H9 (cell line): ENCODE measurements around the gene RXFP1. TPM values are rescaled to one million over a fixed set of nuclear protein-coding genes. Genes with fewer than 3 reads are reported as not detected.

Experiments used
- DNase-seq: peaks from one replicate; pipeline ENCODE4 v3.0.0-alpha.2; 2017
- H2AFZ ChIP-seq: one replicate; pipeline ENCODE4 v1.6.1; 2013; ENCODE audit warnings: mild to moderate bottlenecking, low read length, control low read depth, moderate library complexity
- H2AK5ac ChIP-seq: 2 replicates; pipeline ENCODE4 v1.6.1; 2013; ENCODE audit warnings: low read length, control low read depth, mixed read lengths; ENCODE audit not compliant: insufficient read length
- H2BK120ac ChIP-seq: one replicate; pipeline ENCODE4 v1.6.1; 2013; ENCODE audit warnings: low read depth, mild to moderate bottlenecking, low read length, control low read depth, inconsistent platforms; ENCODE audit not compliant: poor library complexity, severe bottlenecking
- H2BK12ac ChIP-seq: 2 replicates; pipeline ENCODE4 v1.6.1; 2013; ENCODE audit warnings: low read length, control low read depth, mixed read lengths, low read depth; ENCODE audit not compliant: insufficient read length
- H2BK15ac ChIP-seq: 2 replicates; pipeline ENCODE4 v1.6.1; 2013; ENCODE audit warnings: low read depth, low read length, control low read depth
- H2BK20ac ChIP-seq: one replicate; pipeline ENCODE4 v1.6.1; 2013; ENCODE audit warnings: low read depth, mild to moderate bottlenecking, low read length, control low read depth, inconsistent platforms; ENCODE audit not compliant: poor library complexity, severe bottlenecking
- H2BK5ac ChIP-seq: 2 replicates; pipeline ENCODE4 v1.6.1; 2013; ENCODE audit warnings: low read length, control low read depth, mixed read lengths; ENCODE audit not compliant: insufficient read length
- H3K14ac ChIP-seq: 2 replicates; pipeline ENCODE4 v1.6.1; 2013; ENCODE audit warnings: low read length, control low read depth; ENCODE audit not compliant: insufficient read depth
- H3K18ac ChIP-seq: 2 replicates; pipeline ENCODE4 v1.6.1; 2013; ENCODE audit warnings: low read depth, mild to moderate bottlenecking, mixed read lengths, low read length, control low read depth; ENCODE audit not compliant: insufficient read length
- H3K23ac ChIP-seq: 2 replicates; pipeline ENCODE4 v1.6.1; 2013; ENCODE audit warnings: low read length, control low read depth, mixed read lengths, low read depth; ENCODE audit not compliant: insufficient read length
- H3K23me2 ChIP-seq: 2 replicates; pipeline ENCODE4 v1.6.1; 2013; ENCODE audit warnings: low read depth, mild to moderate bottlenecking, mixed read lengths, low read length, control low read depth; ENCODE audit not compliant: insufficient read length, poor library complexity, severe bottlenecking
- H3K27ac ChIP-seq: 2 replicates; pipeline ENCODE4 v1.5.1; 2013; ENCODE audit warnings: low read length, control low read depth, mixed read lengths, low read depth; ENCODE audit not compliant: insufficient read length
- H3K27me3 ChIP-seq: 2 replicates; pipeline ENCODE4 v1.6.1; 2013; ENCODE audit warnings: low read length, control low read depth, inconsistent platforms; ENCODE audit not compliant: insufficient read depth
- H3K4ac ChIP-seq: 2 replicates; pipeline ENCODE4 v1.6.1; 2013; ENCODE audit warnings: low read depth, mild to moderate bottlenecking, control low read depth, inconsistent platforms, low read length, moderate library complexity
- H3K4me1 ChIP-seq: 2 replicates; pipeline ENCODE4 v1.6.1; 2013; ENCODE audit warnings: low read length, control low read depth, inconsistent platforms; ENCODE audit not compliant: insufficient read depth
- H3K4me2 ChIP-seq: 2 replicates; pipeline ENCODE4 v1.6.1; 2013; ENCODE audit warnings: low read length, control low read depth, mixed read lengths; ENCODE audit not compliant: insufficient read length, insufficient read depth
- H3K56ac ChIP-seq: 2 replicates; pipeline ENCODE4 v1.6.1; 2013; ENCODE audit warnings: low read depth, mild to moderate bottlenecking, mixed read lengths, low read length, control low read depth; ENCODE audit not compliant: insufficient read length
- H3K79me1 ChIP-seq: 2 replicates; pipeline ENCODE4 v1.6.1; 2013; ENCODE audit warnings: low read depth, mild to moderate bottlenecking, moderate library complexity, low read length, control low read depth, inconsistent platforms; ENCODE audit not compliant: insufficient read depth, poor library complexity, severe bottlenecking
- H3K79me2 ChIP-seq: 2 replicates; pipeline ENCODE4 v1.6.1; 2013; ENCODE audit warnings: low read length, control low read depth, inconsistent platforms; ENCODE audit not compliant: insufficient read depth
- H3K9ac ChIP-seq: 2 replicates; pipeline ENCODE4 v1.6.1; 2013; ENCODE audit warnings: low read length, control low read depth, mixed read lengths; ENCODE audit not compliant: insufficient read length; ENCODE audit errors: extremely low read depth
- H3K9me3 ChIP-seq: one replicate; pipeline ENCODE4 v1.6.1; 2013; ENCODE audit warnings: low read depth, low read length, inconsistent platforms; ENCODE audit not compliant: control insufficient read depth
- H3T11ph ChIP-seq: one replicate; pipeline ENCODE4 v1.6.1; 2013; ENCODE audit warnings: mild to moderate bottlenecking, low read length, control low read depth, inconsistent platforms
- H4K20me1 ChIP-seq: one replicate; pipeline ENCODE4 v1.6.1; 2013; ENCODE audit not compliant: control insufficient read depth, insufficient read length, insufficient read depth
- H4K5ac ChIP-seq: 2 replicates; pipeline ENCODE4 v1.6.1; 2013; ENCODE audit warnings: low read depth, mild to moderate bottlenecking, mixed read lengths, low read length, control low read depth; ENCODE audit not compliant: insufficient read length
- H4K8ac ChIP-seq: replicated peaks from 2 replicates; pipeline ENCODE4 v1.6.1; 2013; ENCODE audit warnings: low read length, control low read depth, mixed read lengths, low read depth; ENCODE audit not compliant: insufficient read length
- H4K91ac ChIP-seq: 2 replicates; pipeline ENCODE4 v1.6.1; 2013; ENCODE audit warnings: low read depth, mild to moderate bottlenecking, moderate library complexity, mixed read lengths, low read length, control low read depth; ENCODE audit not compliant: insufficient read length
- H3K27ac Mint-ChIP-seq, 3 experiments: 2 replicates in 2 of 3; 3 replicates in 1 of 3; pipeline ENCODE4 v1.8.0; 2020 to 2021; ENCODE audit warnings: mixed read lengths in 3 of 3, mild to moderate bottlenecking in 1 of 3, moderate library complexity in 1 of 3
- H3K27me3 Mint-ChIP-seq: 2 replicates; pipeline ENCODE4 v1.8.0; 2021; ENCODE audit warnings: low read depth, mild to moderate bottlenecking, moderate library complexity, mixed read lengths
- H3K36me3 Mint-ChIP-seq, 3 experiments: 2 replicates in 2 of 3; 3 replicates in 1 of 3; pipeline ENCODE4 v1.8.0; 2020 to 2021; ENCODE audit warnings: low read depth in 3 of 3, mixed read lengths in 3 of 3; ENCODE audit not compliant: insufficient read depth in 1 of 3
- H3K4me1 Mint-ChIP-seq, 2 experiments: 2 replicates each; pipeline ENCODE4 v1.8.0; 2020; ENCODE audit warnings: mixed read lengths in 2 of 2
- H3K4me3 Mint-ChIP-seq, 2 experiments: 2 replicates in 1 of 2; 3 replicates in 1 of 2; pipeline ENCODE4 v1.8.0; 2020 to 2021; ENCODE audit warnings: mild to moderate bottlenecking in 2 of 2, mixed read lengths in 2 of 2, moderate library complexity in 1 of 2
- H3K9me3 Mint-ChIP-seq, 2 experiments: 2 replicates in 1 of 2; 3 replicates in 1 of 2; pipeline ENCODE4 v1.8.0; 2020; ENCODE audit warnings: mild to moderate bottlenecking in 2 of 2, mixed read lengths in 2 of 2, moderate library complexity in 1 of 2
- WGBS: extraction: QIAGEN DNeasy Blood & Tissue Kit; methylation state at CpG from one replicate; pipeline ENCODE4 v1.1.7; 2013; ENCODE audit warnings: missing lambda C conversion rate, low lambda C conversion rate, mixed read lengths; ENCODE audit not compliant: insufficient read length; ENCODE audit errors: extremely low coverage; 5-methylcytosine and 5-hydroxymethylcytosine counted together
- total RNA-seq: library from RNA; stranded (reverse); gene quantifications from 2 replicates; pipeline ENCODE4 v1.2.1, GENCODE V29; 2021
- TF ChIP-seq, protein P1 (sequence below): fragments of 200-600 bp; sonication (generic); conservative IDR thresholded peaks from 3 replicates; pipeline ENCODE4 v1.8.0; 2021; ENCODE audit warnings: antibody characterized with exemption, mild to moderate bottlenecking

The RXFP1 gene
- total RNA-seq, 1 experiment from 2014 or later, result 0.17 TPM

- Histone ChIP-seq H3K27me3 (no peaks in the 10 kb centered on the region), H3K4ac (no peak overlapping the region), H3K18ac (no peak overlapping the region), H3K9me3 (no peaks in the 10 kb centered on the region), H2AK5ac (no peak overlapping the region), H4K5ac (no peak overlapping the region), H2BK5ac (no peak overlapping the region), H3T11ph (no peak overlapping the region), H2BK12ac (no peak overlapping the region), H3K14ac (no peak overlapping the region), H3K23ac (no peak overlapping the region), H3K4me1 (peaks cover 4% of the 10 kb centered on the region; the same call in 1 of the 2 replicates), H2BK120ac (no peak overlapping the region), H3K79me1 (no peaks in the 10 kb centered on the region), H4K91ac (no peak overlapping the region), H4K20me1 (no peaks in the 10 kb centered on the region), H3K79me2 (no peaks in the 10 kb centered on the region), H3K4me2 (no peak overlapping the region), H2BK20ac (no peak overlapping the region), H4K8ac (no peak overlapping the region), H3K9ac (no peak overlapping the region), H3K56ac (no peak overlapping the region), H2AFZ (no peak overlapping the region), H3K27ac (no peak overlapping the region), H2BK15ac (no peak overlapping the region), H3K23me2 (no peaks in the 10 kb centered on the region)
- TF ChIP-seq, protein P1, sequence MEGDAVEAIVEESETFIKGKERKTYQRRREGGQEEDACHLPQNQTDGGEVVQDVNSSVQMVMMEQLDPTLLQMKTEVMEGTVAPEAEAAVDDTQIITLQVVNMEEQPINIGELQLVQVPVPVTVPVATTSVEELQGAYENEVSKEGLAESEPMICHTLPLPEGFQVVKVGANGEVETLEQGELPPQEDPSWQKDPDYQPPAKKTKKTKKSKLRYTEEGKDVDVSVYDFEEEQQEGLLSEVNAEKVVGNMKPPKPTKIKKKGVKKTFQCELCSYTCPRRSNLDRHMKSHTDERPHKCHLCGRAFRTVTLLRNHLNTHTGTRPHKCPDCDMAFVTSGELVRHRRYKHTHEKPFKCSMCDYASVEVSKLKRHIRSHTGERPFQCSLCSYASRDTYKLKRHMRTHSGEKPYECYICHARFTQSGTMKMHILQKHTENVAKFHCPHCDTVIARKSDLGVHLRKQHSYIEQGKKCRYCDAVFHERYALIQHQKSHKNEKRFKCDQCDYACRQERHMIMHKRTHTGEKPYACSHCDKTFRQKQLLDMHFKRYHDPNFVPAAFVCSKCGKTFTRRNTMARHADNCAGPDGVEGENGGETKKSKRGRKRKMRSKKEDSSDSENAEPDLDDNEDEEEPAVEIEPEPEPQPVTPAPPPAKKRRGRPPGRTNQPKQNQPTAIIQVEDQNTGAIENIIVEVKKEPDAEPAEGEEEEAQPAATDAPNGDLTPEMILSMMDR, result no peak
- Mint-ChIP-seq H3K27ac (peak overlapping the region in 1 of 3 experiments; percentile 30; a peak in 2 of 7 replicates), H3K4me3 (no peak overlapping the region), H3K27me3 (peaks cover 12% of the 10 kb centered on the region), H3K9me3 (peaks cover 0 to 3% of the 10 kb centered on the region in 2 experiments; a peak in 1 of 5 replicates), H3K4me1 (peaks cover 23 to 24% of the 10 kb centered on the region in 2 experiments), H3K36me3 (peaks cover 0 to 4% (median 0%) of the 10 kb centered on the region in 3 experiments; a peak in 1 of 7 replicates)
- DNase-seq, result peak; percentile 48
- WGBS, result no CpG with 5 or more reads among the region's 1 CpG
These were observed 58.4 kb downstream of the RXFP1 start for GRCh38 chr4:158580064-158580463.
